ENCODE data around the gene LCLAT1.

The LCLAT1 gene

DNA sequence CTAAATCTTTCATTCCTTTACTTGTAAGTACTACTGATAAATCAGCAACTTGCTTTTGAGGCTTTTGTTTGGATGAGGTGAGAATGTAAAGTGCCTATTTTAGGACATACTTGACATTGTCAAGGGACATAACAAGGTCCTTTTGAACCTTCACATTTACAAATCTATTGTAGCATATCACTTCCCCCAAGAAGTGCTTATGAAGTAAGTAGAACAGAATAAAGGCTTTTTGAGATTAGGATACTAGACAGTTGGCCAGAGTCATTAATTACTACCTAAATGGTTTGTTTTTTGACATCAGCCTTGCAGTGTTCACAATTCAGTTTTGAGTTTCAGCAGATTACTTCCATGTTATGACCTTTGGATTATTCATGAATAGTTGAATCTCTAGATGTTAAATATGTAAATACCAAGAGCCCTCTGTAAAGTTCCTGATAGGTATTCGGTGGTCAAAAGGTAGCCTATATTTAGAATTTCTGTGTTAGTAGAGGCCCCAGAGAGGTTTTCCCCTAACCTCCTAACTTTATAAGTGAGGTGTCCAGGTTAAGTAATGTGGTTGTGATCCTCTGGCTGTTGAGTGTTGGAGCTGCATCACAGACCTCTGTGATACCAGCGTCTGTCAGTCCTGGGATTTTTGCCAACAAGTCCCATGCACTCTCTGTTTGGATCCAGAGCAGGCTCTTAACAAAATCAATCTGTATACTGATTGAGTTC lies 67.2 kb downstream of the LCLAT1 start:
- DNase-seq (ENCODE audit: low read depth in 2 of 3, low spot score in 2 of 3) = no peak

DNA sequence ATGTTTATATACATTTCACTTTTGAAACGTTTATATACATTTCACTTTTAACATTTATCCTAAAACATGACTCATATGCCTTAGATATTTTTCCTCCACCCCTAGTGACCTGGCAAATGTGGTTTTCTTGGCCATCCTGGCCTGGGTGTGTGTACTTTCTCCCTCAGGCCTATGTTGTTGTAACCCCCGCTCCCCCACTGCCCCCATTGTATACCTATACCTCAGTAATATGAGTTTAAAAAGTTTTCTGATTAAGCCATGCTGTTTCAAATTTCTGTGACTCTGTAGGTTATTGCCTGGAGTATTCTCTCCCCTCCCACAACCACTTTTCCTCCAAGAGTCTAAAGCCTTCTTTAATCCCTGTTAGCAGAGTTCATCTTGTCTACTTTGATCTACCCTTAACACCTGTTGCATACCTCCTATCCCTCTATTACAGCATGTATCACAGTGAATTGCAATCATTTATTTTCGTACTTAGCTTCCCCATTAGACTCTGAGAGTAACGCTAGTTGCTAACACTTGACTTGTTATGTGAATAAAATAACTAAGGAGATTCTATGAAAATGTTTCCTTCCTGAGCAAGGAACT lies 67.9 kb downstream of the LCLAT1 start:
- DNase-seq (ENCODE audit: low read depth in 2 of 3, low spot score in 2 of 3) = no peak

DNA sequence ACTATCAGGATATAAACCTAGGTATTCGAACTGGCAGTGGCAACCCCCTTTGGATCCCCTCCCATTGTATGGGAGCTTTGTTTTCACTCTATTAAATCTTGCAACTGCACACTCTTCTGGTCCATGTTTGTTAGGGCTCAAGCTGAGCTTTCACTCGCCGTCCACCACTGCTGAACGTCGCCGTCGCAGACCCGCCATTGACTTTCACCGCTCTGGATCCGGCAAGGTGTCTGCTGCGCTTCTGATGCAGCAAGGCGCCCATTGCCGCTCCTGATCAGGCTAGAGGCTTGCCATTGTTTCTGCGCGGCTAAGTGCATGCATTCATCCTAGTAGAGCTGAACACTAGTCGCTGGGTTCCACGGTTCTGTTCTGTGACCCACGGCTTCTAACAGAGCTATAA lies 69.1 kb downstream of the LCLAT1 start:
- no peak for DNase-seq (ENCODE audit: low read depth in 2 of 3, low spot score in 2 of 3)

DNA sequence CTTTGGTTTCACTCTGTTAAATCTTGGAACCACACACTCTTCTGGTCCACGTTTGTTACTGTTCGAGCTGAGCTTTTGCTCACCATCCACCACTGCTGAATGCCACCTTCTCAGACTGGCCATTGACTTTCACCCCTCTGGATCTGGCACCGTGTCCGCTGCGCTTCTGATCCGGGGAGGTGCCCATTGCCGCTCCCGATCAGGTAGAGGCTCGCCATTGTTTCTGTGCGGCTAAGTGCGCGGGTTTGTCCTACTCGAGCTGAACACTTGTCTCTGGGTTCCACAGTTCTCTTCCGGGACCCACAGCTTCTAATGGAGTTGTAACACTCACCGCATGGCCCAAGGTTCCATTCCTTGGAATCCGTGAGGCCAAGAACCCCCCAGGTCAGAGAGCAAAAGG lies 72.8 kb downstream of the LCLAT1 start:
- DNase-seq (ENCODE audit: low read depth in 2 of 3, low spot score in 2 of 3) = no peak

DNA sequence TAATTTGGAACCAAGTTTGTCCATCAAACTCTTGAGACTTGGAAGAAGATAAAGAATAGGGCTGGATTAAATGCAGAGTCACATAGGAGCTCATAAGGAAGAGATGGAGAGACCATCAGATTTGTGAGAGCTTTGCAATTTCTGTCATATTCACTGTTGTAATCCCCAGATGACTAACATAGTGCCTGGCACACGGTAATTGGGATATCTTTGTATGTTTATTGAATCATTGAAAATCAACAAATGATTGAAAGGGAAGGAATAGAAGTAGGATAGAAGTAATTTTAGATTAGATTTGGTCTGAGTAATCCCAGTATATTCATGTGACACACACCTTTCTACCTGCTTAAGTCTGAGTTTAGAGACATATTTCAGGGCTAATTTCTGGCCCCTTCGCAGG lies 75.4 kb downstream of the LCLAT1 start:
- DNase-seq (ENCODE audit: low read depth in 2 of 3, low spot score in 2 of 3) = no peak

DNA sequence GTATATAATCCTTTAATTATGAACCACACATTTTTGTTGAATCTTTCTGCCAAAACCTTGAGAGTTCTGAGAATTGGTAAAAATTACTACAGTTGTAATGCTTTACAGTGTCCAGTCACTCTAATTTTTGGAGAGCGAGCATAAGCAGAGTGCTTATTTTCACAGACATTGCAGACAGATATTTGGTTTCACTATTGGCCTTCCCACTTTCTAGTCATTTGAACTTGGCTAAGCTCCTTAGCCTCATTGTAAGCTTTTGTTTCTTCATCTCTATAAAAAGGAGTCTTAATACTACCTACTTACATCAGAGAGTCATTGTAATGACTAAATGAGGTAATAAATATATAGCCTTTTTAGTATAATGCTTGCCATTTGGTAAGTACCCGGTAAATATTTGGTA lies 80.4 kb downstream of the LCLAT1 start:
- DNase-seq (ENCODE audit: low read depth in 2 of 3, low spot score in 2 of 3) = no peak

DNA sequence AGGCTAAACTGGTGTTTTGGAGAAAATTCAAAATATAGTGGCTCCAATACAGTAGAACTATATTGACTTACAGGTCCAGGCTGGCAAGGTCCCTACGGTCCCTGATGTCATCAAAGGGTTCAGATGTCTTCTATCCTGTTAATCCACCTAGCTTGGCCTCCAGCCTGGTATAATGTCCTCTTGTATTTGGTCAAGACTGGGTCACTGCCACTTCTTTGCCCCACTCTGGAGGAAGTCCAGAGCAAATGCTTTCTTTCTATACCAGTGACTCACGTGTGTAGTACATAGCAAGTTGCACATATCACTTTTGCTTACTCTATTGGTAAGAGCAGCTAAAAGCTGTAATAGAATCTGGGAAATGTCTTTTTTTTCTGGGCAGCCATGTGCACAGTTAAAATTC lies 80.8 kb downstream of the LCLAT1 start:
- no peak for DNase-seq (ENCODE audit: low read depth in 2 of 3, low spot score in 2 of 3)

DNA sequence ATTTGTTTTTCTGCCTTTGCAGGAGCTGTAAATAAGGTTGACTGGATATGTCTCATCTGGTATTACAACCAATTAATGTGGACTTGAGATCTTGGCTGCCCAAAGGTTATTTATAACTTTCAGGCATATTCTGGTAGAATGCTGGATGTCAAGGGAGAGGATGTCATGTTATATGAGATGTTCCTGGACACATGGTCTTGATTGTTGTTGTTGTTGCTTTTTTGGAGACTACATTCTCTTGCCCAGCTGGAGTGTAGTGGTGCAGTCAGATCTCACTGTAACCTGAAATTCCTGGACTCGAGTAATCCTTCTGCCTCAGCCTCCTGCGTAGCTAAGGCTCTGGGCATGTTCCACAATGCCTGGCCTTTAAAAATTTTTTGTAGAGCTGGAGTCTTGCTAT lies 83.3 kb downstream of the LCLAT1 start:
- DNase-seq (ENCODE audit: low read depth in 2 of 3, low spot score in 2 of 3) = no peak

DNA sequence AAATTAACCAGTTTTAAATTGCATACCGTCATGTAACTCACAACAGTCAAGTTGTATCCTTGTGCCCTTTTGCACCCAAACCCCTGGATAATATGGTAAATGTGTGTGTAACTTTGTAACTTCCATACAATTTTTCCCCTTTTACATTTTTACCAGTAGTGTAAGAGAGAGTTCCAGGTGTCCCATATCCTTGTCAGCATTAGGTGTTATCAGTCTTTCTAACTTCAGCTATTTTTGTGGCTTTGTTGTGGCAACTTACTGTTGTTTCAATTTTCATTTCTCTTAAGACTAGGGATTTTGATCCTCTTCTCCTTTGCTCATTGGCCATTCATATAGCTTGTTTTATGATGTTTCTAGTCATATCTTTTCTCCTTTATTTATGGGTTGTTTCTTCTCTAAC lies 94.6 kb downstream of the LCLAT1 start:
- no peak for DNase-seq (ENCODE audit: low read depth in 2 of 3, low spot score in 2 of 3)

DNA sequence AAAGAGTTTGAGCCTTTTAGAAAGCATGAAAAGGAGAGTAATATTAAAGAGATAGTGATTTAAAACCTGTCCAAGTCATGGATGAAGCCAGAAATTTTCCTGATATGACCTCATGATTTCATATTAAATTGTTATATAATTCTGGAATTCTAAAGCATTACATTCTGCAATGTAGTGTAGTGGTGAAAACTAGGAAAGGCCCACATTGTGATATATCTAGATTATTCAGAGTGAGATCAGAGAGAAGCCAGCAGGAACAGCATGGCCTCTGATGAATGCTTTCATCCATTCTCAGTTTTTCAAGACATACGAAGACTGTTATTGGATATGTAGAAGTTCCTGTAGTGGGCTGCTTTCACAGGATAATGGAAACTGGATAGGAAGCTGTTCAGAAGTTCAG lies 98.8 kb downstream of the LCLAT1 start:
- DNase-seq (ENCODE audit: low read depth in 2 of 3, low spot score in 2 of 3) = no peak

DNA sequence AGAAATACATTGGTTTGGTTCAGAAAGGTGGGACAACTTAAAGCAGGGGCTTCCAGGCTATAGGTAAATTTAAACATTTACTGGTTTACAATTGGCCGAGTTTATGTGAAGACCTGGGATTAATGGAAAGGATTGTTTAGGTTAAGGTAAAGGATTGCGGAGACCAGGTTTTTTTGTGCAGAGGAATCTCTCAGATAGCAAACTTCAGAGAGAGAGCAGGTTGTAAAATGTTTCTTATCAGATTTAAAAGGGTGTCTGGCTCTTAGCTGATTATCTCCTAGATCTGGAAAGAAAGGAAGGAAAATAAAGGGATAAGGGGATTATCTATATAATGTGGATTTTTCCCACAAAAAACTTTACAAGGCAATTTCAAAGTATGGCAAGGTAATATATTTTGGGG lies 101.3 kb downstream of the LCLAT1 start:
- no peak for DNase-seq (ENCODE audit: low read depth in 2 of 3, low spot score in 2 of 3)

DNA sequence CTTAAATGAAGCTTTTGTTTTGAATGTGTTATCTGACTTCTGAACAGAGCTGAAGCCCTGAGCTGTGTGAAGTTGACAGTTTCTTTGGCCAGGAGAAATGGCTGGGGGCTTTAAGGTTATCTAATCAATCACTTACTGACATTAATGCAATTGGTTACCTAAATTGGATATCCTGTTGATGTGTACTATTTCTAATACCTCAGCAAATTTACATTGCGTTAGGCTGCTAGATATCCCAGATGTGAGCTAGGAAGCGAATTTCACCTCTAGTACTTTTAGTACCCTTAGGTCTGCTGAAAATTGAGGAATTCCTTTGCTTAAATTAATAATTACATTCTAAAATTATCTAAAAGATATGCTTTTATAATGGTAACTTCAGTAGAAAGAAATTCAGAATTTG lies 102.0 kb downstream of the LCLAT1 start:
- no peak for DNase-seq (ENCODE audit: low read depth in 2 of 3, low spot score in 2 of 3)

DNA sequence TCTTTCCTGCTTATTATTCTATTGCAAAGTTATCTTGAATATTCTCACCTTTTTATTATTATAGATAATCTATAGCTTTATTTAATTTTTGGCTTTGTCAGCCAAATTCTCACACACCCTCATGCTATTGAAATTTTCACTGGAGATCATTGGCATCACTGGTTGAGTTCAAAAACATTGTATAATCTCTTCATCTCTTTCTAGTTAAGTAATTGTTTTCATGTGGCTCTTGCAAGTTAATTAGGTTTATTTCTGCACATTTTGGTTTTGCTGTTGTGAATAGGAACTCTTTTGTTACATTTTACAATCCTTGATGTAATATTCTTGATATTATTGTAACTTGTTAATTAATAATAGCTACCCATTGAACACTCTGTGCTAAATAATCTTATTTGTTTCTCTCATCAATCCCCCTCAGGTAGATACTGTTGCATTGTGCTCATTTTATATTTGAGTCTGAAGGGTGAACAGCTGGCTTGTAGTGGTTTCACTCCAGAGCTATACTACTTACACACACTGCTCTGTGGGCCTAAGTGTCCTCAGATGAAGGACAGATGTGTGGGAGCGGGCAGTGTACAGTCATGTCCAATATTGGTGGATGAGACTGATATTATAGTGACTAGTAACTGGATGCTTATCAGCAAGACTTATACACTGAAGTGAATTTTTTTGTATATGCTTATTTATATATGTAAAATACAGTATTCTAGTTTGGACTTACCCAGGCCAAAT lies 112.7 kb downstream of the LCLAT1 start:
- DNase-seq (ENCODE audit: low read depth in 2 of 3, low spot score in 2 of 3) = no peak

DNA sequence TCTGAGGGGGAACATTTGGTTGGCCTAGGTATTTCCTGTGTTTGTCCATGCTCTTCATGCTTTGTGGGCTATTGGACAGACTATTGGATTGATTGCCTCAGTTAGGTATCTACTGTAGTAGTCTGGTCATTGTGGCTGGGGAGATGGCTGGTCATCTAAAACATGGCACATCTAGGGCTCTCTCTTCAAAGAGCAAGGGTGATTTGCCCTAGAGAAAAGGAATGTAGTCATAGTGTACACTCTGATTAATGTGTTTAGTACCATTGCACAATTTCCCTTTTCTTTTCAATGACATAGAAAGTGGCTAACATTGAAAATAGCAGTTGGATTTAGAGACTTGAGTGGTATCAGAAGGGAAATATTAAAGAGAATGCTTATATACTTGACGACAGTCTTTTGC lies 114.3 kb downstream of the LCLAT1 start:
- DNase-seq (ENCODE audit: low read depth in 2 of 3, low spot score in 2 of 3) = no peak

DNA sequence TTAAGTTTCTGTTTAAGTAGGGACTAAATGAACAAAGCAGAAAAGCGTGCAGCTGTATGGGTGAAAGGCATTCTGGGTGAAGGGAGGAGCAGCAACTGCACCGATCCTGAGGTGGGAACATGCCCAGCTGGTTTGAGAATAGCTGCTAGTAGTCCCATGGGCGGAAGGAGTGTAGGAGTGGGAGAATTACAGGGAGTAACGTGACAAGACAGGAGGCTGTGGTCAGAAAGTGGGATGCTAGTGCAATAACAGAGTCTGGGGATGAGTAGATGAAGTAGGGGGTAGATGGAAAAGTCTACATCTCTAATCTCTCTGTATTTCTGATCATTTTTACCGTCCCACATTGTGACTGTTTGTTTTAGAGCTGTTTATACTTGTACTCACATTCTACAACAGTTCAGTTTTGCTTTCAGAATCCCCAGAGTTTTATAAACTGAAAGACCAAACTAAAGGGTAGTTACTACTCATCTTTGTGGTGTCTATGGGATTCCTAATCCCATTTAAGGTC lies 118.9 kb downstream of the LCLAT1 start:
- no peak for DNase-seq (ENCODE audit: low read depth in 2 of 3, low spot score in 2 of 3)

DNA sequence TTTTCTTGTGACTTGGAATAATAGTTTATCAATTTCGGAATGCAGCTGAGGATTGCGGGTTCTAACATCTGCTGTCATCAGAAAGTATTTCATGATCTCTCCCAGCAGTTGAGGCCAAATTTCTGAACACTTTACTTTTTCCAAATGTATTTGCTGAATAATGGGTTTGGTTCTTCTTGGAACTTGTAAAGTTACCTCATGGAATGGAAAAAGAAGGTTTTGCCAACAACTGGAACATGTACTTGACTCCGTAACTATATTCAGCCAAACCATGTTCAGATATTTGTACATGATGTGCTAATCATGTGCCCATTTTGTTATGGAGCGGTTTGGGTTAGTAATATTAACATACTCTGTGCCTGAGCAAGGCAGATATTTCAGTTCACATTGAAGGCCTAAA lies 119.6 kb downstream of the LCLAT1 start:
- DNase-seq (ENCODE audit: low read depth in 2 of 3, low spot score in 2 of 3) = no peak

DNA sequence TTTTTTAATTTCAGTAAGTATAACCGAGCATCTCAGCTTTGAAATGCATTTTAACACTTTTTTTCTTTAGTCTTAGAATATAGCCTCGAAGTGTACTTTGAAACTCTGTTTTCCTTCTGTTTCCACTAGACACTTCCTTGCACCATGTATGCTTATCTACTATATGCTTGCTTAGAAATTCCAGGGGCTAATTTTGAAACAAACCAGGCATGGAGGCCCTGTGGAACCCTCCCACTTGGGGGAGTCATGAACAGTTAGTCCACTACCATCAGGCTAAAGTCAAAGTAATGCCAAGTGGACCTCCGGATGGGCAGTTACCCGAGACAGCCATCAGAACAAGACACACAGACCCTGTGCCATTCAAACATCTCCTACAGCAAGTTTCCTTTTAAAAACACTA lies 120.3 kb downstream of the LCLAT1 start:
- DNase-seq (ENCODE audit: low read depth in 2 of 3, low spot score in 2 of 3) = no peak

DNA sequence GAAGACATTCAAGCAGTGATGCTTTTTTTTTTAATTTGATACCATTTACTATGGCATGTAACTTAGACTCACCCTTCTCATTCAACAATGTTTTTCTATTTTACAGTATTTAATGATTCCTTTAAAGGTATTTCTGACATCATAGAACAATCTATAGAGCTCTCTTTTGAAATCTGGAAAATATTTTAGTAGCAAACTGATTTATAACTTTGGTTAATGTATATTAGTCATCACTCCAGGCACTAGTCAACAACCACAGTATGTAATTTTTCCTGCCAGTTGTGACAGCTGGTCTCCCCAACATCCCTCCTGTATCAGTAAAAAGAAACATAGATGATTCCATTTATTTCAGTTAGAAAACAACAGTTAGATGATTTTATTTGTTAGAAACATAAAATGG lies 122.9 kb downstream of the LCLAT1 start:
- DNase-seq (ENCODE audit: low read depth in 2 of 3, low spot score in 2 of 3) = no peak

DNA sequence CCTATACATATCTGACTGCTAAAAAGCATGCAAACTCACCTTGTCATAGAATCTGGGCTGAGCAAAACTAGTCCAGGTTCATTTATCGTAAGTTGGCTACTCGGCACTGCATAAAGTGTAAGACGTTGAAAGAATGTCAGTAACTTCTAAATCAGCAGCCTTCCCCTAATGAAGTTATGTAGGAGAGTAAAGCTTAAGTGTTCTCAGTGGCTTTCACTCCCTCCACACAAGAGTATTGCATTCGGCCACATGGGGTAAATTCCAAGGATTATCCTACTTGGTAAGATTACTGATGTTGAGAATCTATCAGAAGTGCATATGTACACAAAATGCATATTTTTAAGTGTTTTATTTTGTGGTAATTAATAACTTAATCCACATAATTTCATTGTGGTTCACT lies 130.1 kb downstream of the LCLAT1 start:
- no peak for DNase-seq (ENCODE audit: low read depth in 2 of 3, low spot score in 2 of 3)

DNA sequence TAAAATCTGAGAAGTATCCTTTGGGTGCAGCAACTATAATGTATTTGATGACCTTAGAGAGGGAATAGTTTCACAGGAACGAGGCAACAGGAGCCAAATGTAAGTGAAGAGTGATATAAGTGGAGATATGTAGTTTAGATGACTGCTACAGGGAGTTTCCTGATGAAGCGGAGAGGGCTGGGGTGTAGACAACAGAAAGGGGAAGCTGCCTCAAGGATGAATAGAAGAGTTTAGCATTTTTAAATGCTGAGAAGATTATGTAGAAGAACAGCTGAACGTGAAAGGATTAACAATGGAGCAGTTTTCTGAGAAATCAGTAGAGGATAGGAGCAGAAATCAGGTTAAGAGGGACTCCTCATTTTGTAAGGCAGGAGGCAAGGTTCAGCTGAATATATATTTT lies 133.3 kb downstream of the LCLAT1 start:
- no peak for DNase-seq (ENCODE audit: low read depth in 2 of 3, low spot score in 2 of 3)

DNA sequence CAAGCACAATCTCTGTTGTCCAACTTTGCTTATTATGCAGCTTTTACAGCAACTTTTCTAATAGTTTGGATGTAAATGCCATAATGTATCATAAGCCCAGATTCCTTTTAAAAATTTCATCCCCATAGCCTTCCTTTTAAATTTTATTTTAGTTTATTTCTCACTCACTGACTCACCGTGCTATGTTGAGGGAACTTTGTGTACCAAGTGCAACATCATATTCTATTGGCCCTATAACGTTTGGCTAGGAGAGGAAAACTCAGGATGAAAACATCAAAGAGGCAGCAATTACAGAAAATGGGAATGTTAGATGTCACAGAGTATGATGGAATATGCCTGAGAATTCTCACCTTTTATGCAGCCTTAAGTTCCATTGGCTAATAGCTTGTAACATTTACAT lies 135.5 kb downstream of the LCLAT1 start:
- DNase-seq (ENCODE audit: low read depth in 2 of 3, low spot score in 2 of 3) = no peak

DNA sequence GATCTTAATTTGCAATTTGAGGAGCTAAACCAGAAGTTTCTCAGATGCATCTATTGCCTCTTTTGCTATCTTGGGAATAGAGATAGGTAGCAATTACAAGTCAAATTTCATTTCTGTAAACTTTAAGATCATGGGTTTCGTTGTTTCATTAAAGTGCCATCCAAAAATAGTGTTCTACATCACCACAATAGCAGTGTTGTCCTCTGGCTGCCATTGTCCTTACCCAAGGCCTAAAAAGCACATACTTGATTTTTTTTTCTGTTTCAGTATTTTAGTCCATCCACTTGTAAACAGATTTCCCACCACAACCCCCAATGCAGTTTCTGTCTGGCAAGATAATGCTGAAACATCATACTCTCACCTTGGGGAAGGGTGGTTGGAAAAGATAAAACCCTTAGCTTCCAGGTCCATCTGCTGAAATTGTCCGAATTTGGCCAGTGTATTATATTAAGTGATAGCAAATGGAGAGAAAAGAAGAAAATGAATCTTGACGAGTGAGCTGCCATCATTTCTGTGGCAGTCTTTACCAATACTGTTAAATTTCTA lies 136.2 kb downstream of the LCLAT1 start:
- DNase-seq (ENCODE audit: low read depth in 2 of 3, low spot score in 2 of 3) = no peak
